Astrocyte of the hippocampus (primary cell): ENCODE measurements around the gene PDE6H.

Experiments
- DNase-seq: peaks from one replicate; pipeline ENCODE4 v3.0.0; 2011; ENCODE audit warnings: low read depth, low spot score

PDE6H gene

GRCh38 chr12:14951851-14952250 lies 21.0 kb upstream of the PDE6H start:
- DNase-seq, result no peak

GRCh38 chr12:14952299-14952921 lies 20.4 kb upstream of the PDE6H start:
- peak; percentile 88 for DNase-seq

- DNase-seq, result no peak
Observed at GRCh38 chr12:14953752-14954151, 19.1 kb upstream of the PDE6H start.

GRCh38 chr12:14954269-14954668 lies 18.6 kb upstream of the PDE6H start:
- no peak for DNase-seq

- no peak for DNase-seq
Observed at GRCh38 chr12:14956024-14956891, 16.6 kb upstream of the PDE6H start.

- DNase-seq, result no peak
Observed at GRCh38 chr12:14956905-14957304, 15.9 kb upstream of the PDE6H start.

GRCh38 chr12:14957551-14958168 lies 15.2 kb upstream of the PDE6H start:
- DNase-seq, result no peak

GRCh38 chr12:14958361-14959125 lies 14.3 kb upstream of the PDE6H start:
- DNase-seq, result no peak

- no peak for DNase-seq
Observed at GRCh38 chr12:14959126-14959440, 13.8 kb upstream of the PDE6H start.

GRCh38 chr12:14959463-14959862 lies 13.4 kb upstream of the PDE6H start:
- no peak for DNase-seq

GRCh38 chr12:14959916-14960496 lies 12.8 kb upstream of the PDE6H start:
- DNase-seq, result no peak

GRCh38 chr12:14960548-14961465 lies 12.0 kb upstream of the PDE6H start:
- DNase-seq, result no peak

- no peak for DNase-seq
Observed at GRCh38 chr12:14961466-14962152, 11.2 kb upstream of the PDE6H start, which contains the start of gene ARHGDIB. Gene ARHGDIB, minus strand, starts transcription at chr12:14961601. Its CDS starts 10,889 bp downstream, at chr12:14950712.

- DNase-seq, result no peak
Observed at GRCh38 chr12:14962153-14962539, 10.7 kb upstream of the PDE6H start.

GRCh38 chr12:14962797-14963196 lies 10.0 kb upstream of the PDE6H start:
- DNase-seq, result no peak

GRCh38 chr12:14963520-14963919 lies 9.3 kb upstream of the PDE6H start:
- no peak for DNase-seq

GRCh38 chr12:14964406-14964805 lies 8.4 kb upstream of the PDE6H start:
- no peak for DNase-seq

- no peak for DNase-seq
Observed at GRCh38 chr12:14965221-14965620, 7.6 kb upstream of the PDE6H start.

GRCh38 chr12:14968478-14968877 lies 4.4 kb upstream of the PDE6H start:
- no peak for DNase-seq

- DNase-seq, result peak; percentile 15
Observed at GRCh38 chr12:14970473-14970872, 2.4 kb upstream of the PDE6H start.
